ENCODE results near the gene SIDT2. TPM values are rescaled to one million over a fixed set of nuclear protein-coding genes. Genes with fewer than 3 reads are reported as not detected.

Gene SIDT2
- total RNA-seq, 2 experiments from 2014 or later: 18.3 to 37.7 TPM

GRCh38 chr11:117219995-117220394 is 41.5 kb downstream of the SIDT2 start:
- H3K4me3 ChIP-seq (ENCODE audit: low read depth, low read length, poor library complexity, severe bottlenecking): no peak overlapping the region
- intact Hi-C loops (cut with micrococcal nuclease; ENCODE audit: unreplicated experiment): no loop called here
- peaks cover 91% of the 10 kb centered on the region for H3K36me3 ChIP-seq (ENCODE audit: insufficient read depth, low read length)
- BruUV-seq (replicated peaks): no TSS peak
- H4K20me1 ChIP-seq (ENCODE audit: insufficient read depth, low read length): no peaks in the 10 kb centered on the region
- no peak for TF ChIP-seq EZH2phosphoT487 (IDR thresholded peaks at IDR 0.05; ENCODE audit: borderline replicate concordance, low read depth, low read length)
- TF ChIP-seq CTCF (conservative IDR thresholded peaks at IDR 0.05; ENCODE audit: low read length): no peak
- H3K4me1 ChIP-seq (ENCODE audit: insufficient read depth, low read length, poor library complexity, severe bottlenecking): no peaks in the 10 kb centered on the region
- ChIA-PET CTCF (ENCODE audit: unreplicated experiment) (no interaction called here), POLR2A (interaction anchor here (0.6 to 1.2 kb wide), 3 partner anchors 23 to 436 kb away, joined by 3 to 5 read pairs (median 4); no protein-coding TSS in a partner anchor)
- H3K27ac ChIP-seq (ENCODE audit: low read depth, low read length, poor library complexity, severe bottlenecking): no peak overlapping the region
- H3K79me2 ChIP-seq (ENCODE audit: insufficient read depth, low read depth, low read length): no peaks in the 10 kb centered on the region
- no peaks in the 10 kb centered on the region for H3K9me3 ChIP-seq (ENCODE audit: low read length)
- H2AFZ ChIP-seq (ENCODE audit: low read length): no peak overlapping the region
- DNase-seq (ENCODE audit: low spot score): no peak
- no peaks in the 10 kb centered on the region for H3K9me2 ChIP-seq (ENCODE audit: insufficient read depth, low read length)
- no peak overlapping the region for H3K4me2 ChIP-seq (ENCODE audit: low read length)

- Histone ChIP-seq H3K4me1 (ENCODE audit: insufficient read depth, low read length, poor library complexity, severe bottlenecking) (no peaks in the 10 kb centered on the region), H3K4me2 (ENCODE audit: low read length) (no peak overlapping the region), H3K36me3 (ENCODE audit: insufficient read depth, low read length) (peaks cover 95% of the 10 kb centered on the region), H3K27ac (ENCODE audit: low read depth, low read length, poor library complexity, severe bottlenecking) (no peak overlapping the region), H3K4me3 (ENCODE audit: low read depth, low read length, poor library complexity, severe bottlenecking) (no peak overlapping the region), H2AFZ (ENCODE audit: low read length) (no peak overlapping the region), H3K79me2 (ENCODE audit: insufficient read depth, low read depth, low read length) (no peaks in the 10 kb centered on the region), H3K9me3 (ENCODE audit: low read length) (no peaks in the 10 kb centered on the region), H3K9me2 (ENCODE audit: insufficient read depth, low read length) (no peaks in the 10 kb centered on the region), H4K20me1 (ENCODE audit: insufficient read depth, low read length) (no peaks in the 10 kb centered on the region)
- BruUV-seq (replicated peaks): no TSS peak
- no peak for DNase-seq (ENCODE audit: low spot score)
- POLR2A ChIA-PET: no interaction called here
- intact Hi-C loops (cut with micrococcal nuclease; ENCODE audit: unreplicated experiment): no loop called here
- CTCF ChIA-PET (ENCODE audit: unreplicated experiment): no interaction called here
- no peak for TF ChIP-seq EZH2phosphoT487 (IDR thresholded peaks at IDR 0.05; ENCODE audit: borderline replicate concordance, low read depth, low read length)
- no peak for TF ChIP-seq CTCF (conservative IDR thresholded peaks at IDR 0.05; ENCODE audit: low read length)
Observed at GRCh38 chr11:117220568-117220967, 42.0 kb downstream of the SIDT2 start.

GRCh38 chr11:117220999-117221774 is 42.6 kb downstream of the SIDT2 start:
- H3K79me2 ChIP-seq (ENCODE audit: insufficient read depth, low read depth, low read length): no peaks in the 10 kb centered on the region
- no peak overlapping the region for H3K4me2 ChIP-seq (ENCODE audit: low read length)
- POLR2A ChIA-PET: interaction anchor here (0.9 to 1.3 kb wide), 2 partner anchors 10 to 37 kb away, joined by 3 to 10 read pairs; no protein-coding TSS in a partner anchor

More at GRCh38 chr11:117220999-117221774, 42.6 kb downstream of the SIDT2 start:
- H4K20me1 ChIP-seq (ENCODE audit: insufficient read depth, low read length): no peaks in the 10 kb centered on the region
- H3K4me3 ChIP-seq (ENCODE audit: low read depth, low read length, poor library complexity, severe bottlenecking): no peak overlapping the region
- no peaks in the 10 kb centered on the region for H3K9me2 ChIP-seq (ENCODE audit: insufficient read depth, low read length)
- no peak overlapping the region for H3K27ac ChIP-seq (ENCODE audit: low read depth, low read length, poor library complexity, severe bottlenecking)
- no peaks in the 10 kb centered on the region for H3K9me3 ChIP-seq (ENCODE audit: low read length)
- TF ChIP-seq CTCF (conservative IDR thresholded peaks at IDR 0.05; ENCODE audit: low read length): no peak
- TF ChIP-seq EZH2phosphoT487 (IDR thresholded peaks at IDR 0.05; ENCODE audit: borderline replicate concordance, low read depth, low read length): no peak
- H3K4me1 ChIP-seq (ENCODE audit: insufficient read depth, low read length, poor library complexity, severe bottlenecking): no peaks in the 10 kb centered on the region
- CTCF ChIA-PET (ENCODE audit: unreplicated experiment): no interaction called here
- peaks cover 94% of the 10 kb centered on the region for H3K36me3 ChIP-seq (ENCODE audit: insufficient read depth, low read length)
- H2AFZ ChIP-seq (ENCODE audit: low read length): no peak overlapping the region
- intact Hi-C loops (cut with micrococcal nuclease; ENCODE audit: unreplicated experiment): no loop called here
- BruUV-seq (replicated peaks): no TSS peak
- no peak for DNase-seq (ENCODE audit: low spot score)

Measured in OCI-LY7 (cell line).